ENCODE measurements around the gene TEX30. TPM values are rescaled to one million over a fixed set of nuclear protein-coding genes. Genes with fewer than 3 reads are reported as not detected.

TEX30 gene
- 40.9 and 46.0 TPM in 2 replicates for polyA plus RNA-seq (2013)

DNA sequence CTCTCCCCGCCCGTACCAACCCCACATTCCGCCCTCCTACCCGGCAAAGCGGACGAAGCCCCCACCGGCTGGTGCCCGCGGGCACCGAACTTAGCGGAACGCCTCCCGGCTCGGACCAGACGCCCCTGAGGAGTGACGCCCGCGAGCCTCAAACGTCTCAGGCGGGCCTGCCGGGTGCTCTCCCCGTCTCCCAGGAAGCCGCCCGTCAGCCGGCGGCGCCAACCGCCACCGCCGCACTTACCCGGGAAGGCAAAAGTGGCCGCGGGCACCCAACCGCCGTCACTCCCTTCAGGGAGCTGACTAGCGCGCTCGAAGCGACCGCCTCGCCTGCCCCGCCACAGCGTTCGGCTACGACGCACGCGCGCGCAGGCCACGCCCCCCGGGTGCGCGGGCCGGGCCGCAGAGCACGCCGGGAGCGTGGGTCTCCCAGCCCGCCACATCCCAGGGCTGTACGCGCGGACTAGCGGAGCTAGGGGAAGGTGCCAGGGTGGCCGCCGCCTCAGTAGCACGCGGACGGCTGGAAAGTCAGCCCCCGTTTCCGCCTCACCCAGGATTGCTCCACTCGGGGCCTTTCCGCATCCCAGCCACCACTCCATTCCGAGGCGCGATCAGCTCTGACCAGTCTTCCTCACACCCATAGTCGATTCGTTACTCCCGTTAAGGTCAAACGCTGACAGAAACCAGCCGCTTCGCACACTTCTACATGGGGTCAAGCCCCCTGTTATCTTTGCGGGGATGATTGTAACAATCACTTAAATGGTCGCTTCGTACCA lies at the start of gene TEX30:
TEX30 (minus strand) TSS at position 346 of the 773 bp plus-strand sequence. CDS start 3,760 bp downstream, outside the sequence.
- peak within 1 kb of the TSS; percentile 66 for H3K18ac ChIP-seq (ENCODE audit: low read length)
- WGBS (ENCODE audit: extremely low coverage, insufficient coverage, insufficient read length): no CpG with 5 or more reads among the region's 85 CpGs

DNA sequence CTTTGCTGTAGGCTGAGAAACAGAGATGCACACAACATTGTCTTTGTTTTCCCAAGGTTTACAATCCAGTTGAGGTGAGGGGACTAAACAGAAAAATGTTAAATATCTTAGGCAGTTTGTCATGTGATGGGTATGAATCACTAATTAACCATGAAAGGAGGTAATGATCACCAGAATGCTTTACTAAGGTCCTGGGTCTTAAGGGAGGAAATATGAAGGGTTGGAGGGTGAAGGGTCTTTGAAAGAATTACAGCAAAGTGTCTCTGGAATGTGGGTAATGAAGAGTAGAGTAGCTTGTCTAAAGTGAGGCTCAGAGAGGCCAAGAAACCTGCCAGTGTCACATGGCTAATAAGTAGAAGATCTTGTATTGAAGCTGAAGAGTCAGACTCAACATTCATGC lies 44.3 kb upstream of the TEX30 start:
- H2AK5ac ChIP-seq (ENCODE audit: low read length): no peak overlapping the region
- no peaks in the 10 kb centered on the region for H3K9me3 ChIP-seq (ENCODE audit: insufficient read depth, low read depth, low read length)
- no peak overlapping the region for H3K4ac ChIP-seq (ENCODE audit: low read depth, low read length)
- H3K79me2 ChIP-seq (ENCODE audit: control insufficient read depth, insufficient read depth, low read length, poor library complexity): no peaks in the 10 kb centered on the region
- DNase-seq: no peak
- H3K36me3 ChIP-seq (ENCODE audit: control insufficient read depth in 1 of 2, insufficient read depth in 2 of 2, low read length in 2 of 2): peaks cover 0 to 5% of the 10 kb centered on the region in 2 experiments
- no peak overlapping the region for H2BK5ac ChIP-seq (ENCODE audit: low read depth, low read length, poor library complexity)
- H2AFZ ChIP-seq (ENCODE audit: insufficient read depth, low read length, poor library complexity): no peak overlapping the region
- no peak overlapping the region for H4K91ac ChIP-seq (ENCODE audit: low read depth, low read length)
- H4K12ac ChIP-seq (ENCODE audit: low read depth, low read length): no peak overlapping the region
- no peak overlapping the region for H3K9ac ChIP-seq (ENCODE audit: low read length)
- peaks cover 0 to 2% of the 10 kb centered on the region in 2 experiments for H3K4me1 ChIP-seq (ENCODE audit: control insufficient read depth in 1 of 2, insufficient read depth in 2 of 2, low read length in 2 of 2)
- H3K27me3 ChIP-seq (ENCODE audit: insufficient read depth, low read length): no peaks in the 10 kb centered on the region
- no peak overlapping the region for H2BK120ac ChIP-seq (ENCODE audit: insufficient read depth, low read length, poor library complexity)
- no peak overlapping the region for H3K4me2 ChIP-seq (ENCODE audit: low read length)
- H3K79me1 ChIP-seq (ENCODE audit: low read length): no peaks in the 10 kb centered on the region
- no peak overlapping the region for H3K23ac ChIP-seq (ENCODE audit: low read length)
- H3K18ac ChIP-seq (ENCODE audit: low read length): no peak overlapping the region
- no peak overlapping the region for H2BK12ac ChIP-seq (ENCODE audit: low read length)
- no peak overlapping the region for H3K4me3 ChIP-seq (ENCODE audit: low read depth, low read length)
- no peak overlapping the region for H3K27ac ChIP-seq (ENCODE audit: low read depth, low read length)
- no peak overlapping the region for H3K14ac ChIP-seq (ENCODE audit: low read length)
- no peak overlapping the region for H4K8ac ChIP-seq (ENCODE audit: low read depth, low read length)

More for the DNA sequence above, at the start of gene TEX30:
- Histone ChIP-seq H2BK120ac (ENCODE audit: insufficient read depth, low read length, poor library complexity) (peak within 1 kb of the TSS; percentile 41), H3K9ac (ENCODE audit: low read length) (peak within 1 kb of the TSS; percentile 86), H2BK5ac (ENCODE audit: low read depth, low read length, poor library complexity) (peak within 1 kb of the TSS; percentile 73), H3K27me3 (ENCODE audit: insufficient read depth, low read length) (no peaks in the 10 kb centered on the region), H3K9me3 (ENCODE audit: insufficient read depth, low read depth, low read length) (peaks cover 3% of the 10 kb centered on the region), H3K79me1 (ENCODE audit: low read length) (peaks cover 10% of the 10 kb centered on the region), H3K4me2 (ENCODE audit: low read length) (peak within 1 kb of the TSS; percentile 89), H4K91ac (ENCODE audit: low read depth, low read length) (peak within 1 kb of the TSS; percentile 45), H3K4me3 (ENCODE audit: low read depth, low read length) (peak within 1 kb of the TSS; percentile 88), H2AFZ (ENCODE audit: insufficient read depth, low read length, poor library complexity) (peak within 1 kb of the TSS; percentile 75), H3K4me1 (ENCODE audit: control insufficient read depth in 1 of 2, insufficient read depth in 2 of 2, low read length in 2 of 2) (peaks cover 7 to 8% of the 10 kb centered on the region in 2 experiments), H2BK12ac (ENCODE audit: low read length) (peak within 1 kb of the TSS; percentile 26), H3K23ac (ENCODE audit: low read length) (no peak within 1 kb of the TSS), H4K8ac (ENCODE audit: low read depth, low read length) (peak within 1 kb of the TSS; percentile 98), H4K12ac (ENCODE audit: low read depth, low read length) (peak within 1 kb of the TSS; percentile 68), H3K27ac (ENCODE audit: low read depth, low read length) (no peak within 1 kb of the TSS), H3K36me3 (ENCODE audit: control insufficient read depth in 1 of 2, insufficient read depth in 2 of 2, low read length in 2 of 2) (no peaks in the 10 kb centered on the region), H2AK5ac (ENCODE audit: low read length) (peak within 1 kb of the TSS; percentile 22), H3K4ac (ENCODE audit: low read depth, low read length) (peak within 1 kb of the TSS; percentile 61), H3K14ac (ENCODE audit: low read length) (peak within 1 kb of the TSS; percentile 73), H3K79me2 (ENCODE audit: control insufficient read depth, insufficient read depth, low read length, poor library complexity) (peaks cover 4% of the 10 kb centered on the region)
- DNase-seq: peak; percentile 92 to 94

DNA sequence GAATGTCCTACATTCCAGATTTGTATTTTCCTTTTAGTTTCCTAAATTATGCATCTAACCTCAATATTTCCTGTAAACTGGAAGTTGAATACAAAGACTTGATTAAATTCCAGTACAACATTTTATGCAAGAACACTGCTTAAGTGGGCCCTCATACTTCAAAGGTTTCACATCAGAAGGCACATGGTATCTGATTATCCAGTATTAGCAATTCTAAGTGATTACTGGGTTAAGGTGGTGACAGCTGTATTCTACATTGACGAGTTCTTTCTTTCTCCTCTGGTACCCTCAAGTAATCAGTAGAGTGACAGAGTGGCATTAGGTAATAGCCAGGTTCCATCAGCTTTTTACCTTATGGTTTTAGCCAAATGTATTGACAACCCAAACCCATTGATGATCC lies 43.7 kb upstream of the TEX30 start:
- no peak overlapping the region for H2BK5ac ChIP-seq (ENCODE audit: low read depth, low read length, poor library complexity)
- no peak overlapping the region for H3K4me2 ChIP-seq (ENCODE audit: low read length)
- H3K9ac ChIP-seq (ENCODE audit: low read length): no peak overlapping the region
- H4K8ac ChIP-seq (ENCODE audit: low read depth, low read length): no peak overlapping the region
- H2AFZ ChIP-seq (ENCODE audit: insufficient read depth, low read length, poor library complexity): no peak overlapping the region
- no peaks in the 10 kb centered on the region for H3K79me2 ChIP-seq (ENCODE audit: control insufficient read depth, insufficient read depth, low read length, poor library complexity)
- H2BK12ac ChIP-seq (ENCODE audit: low read length): no peak overlapping the region
- H3K27me3 ChIP-seq (ENCODE audit: insufficient read depth, low read length): no peaks in the 10 kb centered on the region
- H3K79me1 ChIP-seq (ENCODE audit: low read length): peaks cover 3% of the 10 kb centered on the region
- no peak overlapping the region for H3K4me3 ChIP-seq (ENCODE audit: low read depth, low read length)
- no peak overlapping the region for H4K91ac ChIP-seq (ENCODE audit: low read depth, low read length)
- no peak overlapping the region for H4K12ac ChIP-seq (ENCODE audit: low read depth, low read length)
- H3K27ac ChIP-seq (ENCODE audit: low read depth, low read length): peak overlapping the region; percentile 16
- H3K14ac ChIP-seq (ENCODE audit: low read length): no peak overlapping the region
- no peak overlapping the region for H2AK5ac ChIP-seq (ENCODE audit: low read length)
- peaks cover 0 to 2% of the 10 kb centered on the region in 2 experiments for H3K4me1 ChIP-seq (ENCODE audit: control insufficient read depth in 1 of 2, insufficient read depth in 2 of 2, low read length in 2 of 2)
- peaks cover 0 to 2% of the 10 kb centered on the region in 2 experiments for H3K36me3 ChIP-seq (ENCODE audit: control insufficient read depth in 1 of 2, insufficient read depth in 2 of 2, low read length in 2 of 2)
- WGBS (ENCODE audit: extremely low coverage, insufficient coverage, insufficient read length): no CpG with 5 or more reads among the region's 1 CpG
- H3K9me3 ChIP-seq (ENCODE audit: insufficient read depth, low read depth, low read length): no peaks in the 10 kb centered on the region
- no peak overlapping the region for H3K23ac ChIP-seq (ENCODE audit: low read length)
- DNase-seq: no peak
- no peak overlapping the region for H3K4ac ChIP-seq (ENCODE audit: low read depth, low read length)
- H3K18ac ChIP-seq (ENCODE audit: low read length): no peak overlapping the region
- H2BK120ac ChIP-seq (ENCODE audit: insufficient read depth, low read length, poor library complexity): no peak overlapping the region

DNA sequence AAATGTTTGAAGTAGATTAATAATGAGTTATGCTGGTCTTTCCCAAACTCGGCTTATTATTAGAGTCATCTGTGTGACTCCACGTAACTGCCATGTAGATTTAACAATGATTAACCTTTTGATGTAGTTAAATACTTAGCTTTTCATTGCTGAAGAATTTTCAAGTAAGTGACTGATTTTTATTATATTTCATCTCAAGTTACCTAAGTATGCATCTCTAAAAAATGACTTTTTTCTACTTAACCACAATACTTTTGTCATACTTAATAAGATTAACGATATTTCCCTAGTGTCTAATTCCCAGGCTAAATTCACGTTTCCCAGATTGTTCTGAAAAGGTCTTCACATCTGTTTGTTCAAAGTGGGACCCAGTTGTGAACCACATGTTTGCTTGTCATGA lies 43.1 kb upstream of the TEX30 start:
- H3K14ac ChIP-seq (ENCODE audit: low read length): no peak overlapping the region
- no CpG with 5 or more reads among the region's 4 CpGs for WGBS (ENCODE audit: extremely low coverage, insufficient coverage, insufficient read length)
- peak in 1 of 2 donors; percentile 18 for DNase-seq
- peaks cover 3% of the 10 kb centered on the region for H3K79me1 ChIP-seq (ENCODE audit: low read length)
- H3K4me3 ChIP-seq (ENCODE audit: low read depth, low read length): no peak overlapping the region
- no peak overlapping the region for H3K18ac ChIP-seq (ENCODE audit: low read length)
- no peak overlapping the region for H4K8ac ChIP-seq (ENCODE audit: low read depth, low read length)
- no peak overlapping the region for H3K4ac ChIP-seq (ENCODE audit: low read depth, low read length)
- H3K27ac ChIP-seq (ENCODE audit: low read depth, low read length): no peak overlapping the region
- no peaks in the 10 kb centered on the region for H3K27me3 ChIP-seq (ENCODE audit: insufficient read depth, low read length)
- H2BK5ac ChIP-seq (ENCODE audit: low read depth, low read length, poor library complexity): no peak overlapping the region
- no peak overlapping the region for H4K91ac ChIP-seq (ENCODE audit: low read depth, low read length)
- H2AK5ac ChIP-seq (ENCODE audit: low read length): no peak overlapping the region
- no peak overlapping the region for H3K4me2 ChIP-seq (ENCODE audit: low read length)
- H4K12ac ChIP-seq (ENCODE audit: low read depth, low read length): no peak overlapping the region
- H3K23ac ChIP-seq (ENCODE audit: low read length): no peak overlapping the region
- no peak overlapping the region for H3K9ac ChIP-seq (ENCODE audit: low read length)
- peaks cover 0 to 2% of the 10 kb centered on the region in 2 experiments for H3K4me1 ChIP-seq (ENCODE audit: control insufficient read depth in 1 of 2, insufficient read depth in 2 of 2, low read length in 2 of 2)
- H2BK120ac ChIP-seq (ENCODE audit: insufficient read depth, low read length, poor library complexity): no peak overlapping the region
- H3K9me3 ChIP-seq (ENCODE audit: insufficient read depth, low read depth, low read length): no peaks in the 10 kb centered on the region
- no peaks in the 10 kb centered on the region for H3K36me3 ChIP-seq (ENCODE audit: control insufficient read depth in 1 of 2, insufficient read depth in 2 of 2, low read length in 2 of 2)
- H3K79me2 ChIP-seq (ENCODE audit: control insufficient read depth, insufficient read depth, low read length, poor library complexity): no peaks in the 10 kb centered on the region
- no peak overlapping the region for H2AFZ ChIP-seq (ENCODE audit: insufficient read depth, low read length, poor library complexity)
- H2BK12ac ChIP-seq (ENCODE audit: low read length): no peak overlapping the region
